SJSA1 (cell line): ENCODE measurements around the gene RTN4RL1. TPM values are rescaled to one million over a fixed set of nuclear protein-coding genes. Genes with fewer than 3 reads are reported as not detected.
"Not testable (repeated sequence)": the region's sequence is repeated elsewhere in the genome, so short reads cannot be mapped to it uniquely, and the experiment has no call there.

ENCODE experiments used
- DNase-seq, 2 experiments: peaks; one replicate each; pipeline ENCODE4 v3.0.0-alpha.2; 2015 to 2020; ENCODE audit warnings: low spot score in 2 of 2, low read depth in 1 of 2
- H3K27ac ChIP-seq: fragments of 250-450 bp; sonication (Bioruptor Pico); 2 replicates; pipeline ENCODE4 v1.5.1; 2020; ENCODE audit warnings: mild to moderate bottlenecking, moderate library complexity
- H3K27me3 ChIP-seq: fragments of 250-450 bp; sonication (Bioruptor Pico); replicated peaks from 2 replicates; pipeline ENCODE4 v1.5.1; 2020; ENCODE audit warnings: mild to moderate bottlenecking, moderate library complexity
- H3K36me3 ChIP-seq: fragments of 250-450 bp; sonication (Bioruptor Pico); 2 replicates; pipeline ENCODE4 v1.5.1; 2020; ENCODE audit warnings: mild to moderate bottlenecking
- H3K4me1 ChIP-seq: fragments of 250-450 bp; sonication (Bioruptor Pico); replicated peaks from 2 replicates; pipeline ENCODE4 v1.6.1; 2021; ENCODE audit warnings: mild to moderate bottlenecking
- H3K4me3 ChIP-seq: fragments of 250-450 bp; sonication (Bioruptor Pico); 2 replicates; pipeline ENCODE4 v1.5.1; 2020; ENCODE audit warnings: mild to moderate bottlenecking
- H3K9me3 ChIP-seq: fragments of 250-450 bp; sonication (Bioruptor Pico); replicated peaks from 2 replicates; pipeline ENCODE4 v1.5.1; 2020; ENCODE audit warnings: mild to moderate bottlenecking
- total RNA-seq: library from RNA; depleted of rRNA; stranded (reverse); fragments of >200 nt; shearing (Covaris generic); gene quantifications from 2 replicates; pipeline ENCODE4 v1.2.3, GENCODE V29; 2014

RTN4RL1 gene
- total RNA-seq, 1 experiment from 2014 or later, result not detected

- Histone ChIP-seq H3K27me3 (no peaks in the 10 kb centered on the region), H3K27ac (no peak overlapping the region), H3K9me3 (no peaks in the 10 kb centered on the region), H3K4me3 (no peak overlapping the region), H3K4me1 (peaks cover 16% of the 10 kb centered on the region), H3K36me3 (no peaks in the 10 kb centered on the region)
- no peak for DNase-seq
Measured at GRCh38 chr17:1985093-1985492, 40.0 kb downstream of the RTN4RL1 start.

- not testable (repeated sequence) for DNase-seq, H3K36me3 ChIP-seq, H3K27ac ChIP-seq, H3K4me3 ChIP-seq, H3K4me1 ChIP-seq, H3K9me3 ChIP-seq, H3K27me3 ChIP-seq
Measured at GRCh38 chr17:1982793-1983366, 42.3 kb downstream of the RTN4RL1 start.

GRCh38 chr17:1980665-1981250 lies 44.4 kb downstream of the RTN4RL1 start:
- no peak for DNase-seq
- H3K4me3 ChIP-seq, result no peak overlapping the region
- no peaks in the 10 kb centered on the region for H3K9me3 ChIP-seq
- H3K36me3 ChIP-seq, result no peaks in the 10 kb centered on the region
- peaks cover 14% of the 10 kb centered on the region for H3K27me3 ChIP-seq
- no peak overlapping the region for H3K27ac ChIP-seq
- H3K4me1 ChIP-seq, result no peaks in the 10 kb centered on the region

- DNase-seq, result no peak
- H3K4me1 ChIP-seq, result no peaks in the 10 kb centered on the region
Measured at GRCh38 chr17:1979182-1979985, 45.8 kb downstream of the RTN4RL1 start.

GRCh38 chr17:1978396-1978949 lies 46.7 kb downstream of the RTN4RL1 start:
- Histone ChIP-seq H3K9me3 (no peaks in the 10 kb centered on the region), H3K27me3 (peaks cover 14% of the 10 kb centered on the region), H3K4me3 (no peak overlapping the region), H3K27ac (no peak overlapping the region), H3K4me1 (no peaks in the 10 kb centered on the region), H3K36me3 (no peaks in the 10 kb centered on the region)
- DNase-seq, result no peak

More at GRCh38 chr17:1979182-1979985, 45.8 kb downstream of the RTN4RL1 start:
- Histone ChIP-seq H3K9me3 (no peaks in the 10 kb centered on the region), H3K4me3 (no peak overlapping the region), H3K27me3 (peaks cover 14% of the 10 kb centered on the region), H3K36me3 (no peaks in the 10 kb centered on the region), H3K27ac (no peak overlapping the region)

- Histone ChIP-seq H3K9me3 (no peaks in the 10 kb centered on the region), H3K36me3 (no peaks in the 10 kb centered on the region), H3K27ac (no peak overlapping the region), H3K4me3 (no peak overlapping the region), H3K27me3 (peaks cover 14% of the 10 kb centered on the region), H3K4me1 (no peaks in the 10 kb centered on the region)
- DNase-seq, result no peak
Measured at GRCh38 chr17:1977583-1978395, 47.3 kb downstream of the RTN4RL1 start.

GRCh38 chr17:1976683-1977064 lies 48.5 kb downstream of the RTN4RL1 start:
- peaks cover 14% of the 10 kb centered on the region for H3K27me3 ChIP-seq
- H3K4me1 ChIP-seq, result no peaks in the 10 kb centered on the region
- H3K9me3 ChIP-seq, result no peaks in the 10 kb centered on the region

GRCh38 chr17:1976000-1976682 lies 49.0 kb downstream of the RTN4RL1 start:
- no peaks in the 10 kb centered on the region for H3K36me3 ChIP-seq
- peaks cover 14% of the 10 kb centered on the region for H3K27me3 ChIP-seq
- H3K4me3 ChIP-seq, result no peak overlapping the region
- no peaks in the 10 kb centered on the region for H3K4me1 ChIP-seq
- no peak overlapping the region for H3K27ac ChIP-seq
- H3K9me3 ChIP-seq, result 0 out of 2 replicates have a peak, but pooled peaks cover 2% of the 10 kb centered on the region
- DNase-seq, result no peak

More at GRCh38 chr17:1976683-1977064, 48.5 kb downstream of the RTN4RL1 start:
- Histone ChIP-seq H3K36me3 (no peaks in the 10 kb centered on the region), H3K4me3 (no peak overlapping the region), H3K27ac (no peak overlapping the region)
- no peak for DNase-seq

GRCh38 chr17:1975573-1975972 lies 49.6 kb downstream of the RTN4RL1 start:
- Histone ChIP-seq H3K27me3 (peaks cover 14% of the 10 kb centered on the region), H3K4me1 (no peaks in the 10 kb centered on the region), H3K27ac (no peak overlapping the region), H3K4me3 (no peak overlapping the region), H3K36me3 (no peaks in the 10 kb centered on the region), H3K9me3 (0 out of 2 replicates have a peak, but pooled peaks cover 2% of the 10 kb centered on the region)
- no peak for DNase-seq

- 0 out of 2 replicates have a peak, but pooled peaks cover 2% of the 10 kb centered on the region for H3K9me3 ChIP-seq
- H3K4me1 ChIP-seq, result no peaks in the 10 kb centered on the region
- no peaks in the 10 kb centered on the region for H3K36me3 ChIP-seq
- peaks cover 6% of the 10 kb centered on the region; the same call in 1 of the 2 replicates for H3K27me3 ChIP-seq
- no peak overlapping the region for H3K4me3 ChIP-seq
- no peak for DNase-seq
- no peak overlapping the region for H3K27ac ChIP-seq
Measured at GRCh38 chr17:1972487-1973160, 52.5 kb downstream of the RTN4RL1 start.

GRCh38 chr17:1970843-1971384 lies 54.2 kb downstream of the RTN4RL1 start:
- no peaks in the 10 kb centered on the region for H3K4me1 ChIP-seq
- H3K27ac ChIP-seq, result no peak overlapping the region
- H3K9me3 ChIP-seq, result 0 out of 2 replicates have a peak, but pooled peaks cover 2% of the 10 kb centered on the region
- no peak for DNase-seq
- no peaks in the 10 kb centered on the region for H3K36me3 ChIP-seq
- no peak overlapping the region for H3K4me3 ChIP-seq
- H3K27me3 ChIP-seq, result no peaks in the 10 kb centered on the region; the same call in 1 of the 2 replicates

GRCh38 chr17:1969712-1970111 lies 55.4 kb downstream of the RTN4RL1 start:
- Histone ChIP-seq H3K36me3 (no peaks in the 10 kb centered on the region), H3K4me3 (no peak overlapping the region), H3K27ac (no peak overlapping the region), H3K9me3 (0 out of 2 replicates have a peak, but pooled peaks cover 2% of the 10 kb centered on the region), H3K27me3 (no peaks in the 10 kb centered on the region), H3K4me1 (no peaks in the 10 kb centered on the region)
- no peak for DNase-seq
